Amniotic epithelial cell (primary cell): Measurements from ENCODE around the gene PDE11A.
"Not testable (repeated sequence)": the region's sequence is repeated elsewhere in the genome, so short reads cannot be mapped to it uniquely, and the experiment has no call there.

Experiments
- DNase-seq: peaks from one replicate; pipeline ENCODE4 v3.0.0-alpha.2; 2010; ENCODE audit warnings: low read depth

PDE11A gene

DNA sequence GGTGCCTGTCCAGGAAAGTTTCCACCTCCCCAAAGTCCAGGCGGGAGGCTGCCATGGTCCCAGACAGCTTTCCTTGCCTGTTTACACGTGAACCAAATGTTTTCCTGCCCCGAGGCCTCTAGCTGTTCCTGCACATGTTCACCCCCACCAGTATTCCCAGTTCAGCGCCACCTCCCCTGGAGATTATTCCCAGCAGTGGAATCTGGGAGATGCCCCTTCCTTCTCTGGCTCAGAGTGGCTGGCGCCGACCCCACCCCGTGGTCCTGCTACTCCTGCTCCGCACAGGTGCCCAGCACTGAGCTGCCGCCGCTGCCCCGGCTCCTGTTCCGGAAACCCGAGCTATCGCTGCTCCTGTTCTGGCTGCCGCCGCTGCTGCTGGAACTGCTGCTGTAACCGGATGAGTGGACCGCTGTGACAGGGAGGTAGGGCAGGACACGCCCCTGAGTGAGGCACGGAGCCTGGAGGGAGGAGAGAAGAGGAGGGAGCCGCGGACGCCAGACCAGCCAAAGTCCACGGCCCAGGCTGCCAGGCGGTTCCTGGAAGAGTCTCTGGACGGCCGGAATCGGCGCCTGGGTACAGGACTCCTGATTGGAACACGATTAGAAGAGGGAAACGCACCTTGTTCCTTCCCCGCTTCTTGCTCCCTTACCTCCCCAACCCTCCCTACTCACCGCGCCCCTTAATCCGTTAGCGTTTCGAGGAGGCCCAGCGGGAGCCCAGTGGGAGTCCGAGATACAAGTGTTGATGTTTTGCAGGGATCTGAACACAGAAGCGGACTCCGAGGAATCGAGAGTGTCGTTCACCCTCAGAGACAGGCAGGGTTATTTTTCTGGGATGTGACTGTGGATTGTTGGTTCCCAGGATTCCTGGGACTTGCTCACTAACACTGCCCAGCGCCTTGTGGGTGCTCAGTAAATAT is at the start of gene PDE11A:
Gene PDE11A (minus strand): TSS at position 395 of the 919 bp plus-strand sequence. CDS start 340 bp downstream, at position 55.
- DNase-seq = peak; percentile 50

- DNase-seq = no peak
Observed at GRCh38 chr2:178119179-178119922, 46.8 kb upstream of the PDE11A start.

DNA sequence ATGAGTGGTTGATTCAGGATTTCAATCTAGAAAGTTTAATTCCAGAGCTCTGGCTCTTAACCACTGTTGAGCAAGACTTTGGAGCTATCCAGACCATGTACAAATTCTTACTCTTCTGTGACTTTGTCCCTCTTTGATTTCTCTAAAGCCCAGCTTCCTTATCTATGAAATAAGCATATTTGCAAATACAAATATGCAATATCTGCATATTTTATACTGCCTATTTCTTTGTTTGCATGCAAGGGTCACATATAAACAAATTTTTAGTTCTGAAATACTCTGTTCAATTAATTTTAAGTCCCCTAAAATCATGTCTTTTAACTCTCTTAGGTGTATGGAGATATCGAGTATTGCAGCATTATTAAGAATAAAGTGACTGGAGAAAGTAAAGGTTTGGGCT is 45.1 kb upstream of the PDE11A start:
- no peak for DNase-seq

GRCh38 chr2:178115271-178115670 is 42.7 kb upstream of the PDE11A start:
- no peak for DNase-seq

DNA sequence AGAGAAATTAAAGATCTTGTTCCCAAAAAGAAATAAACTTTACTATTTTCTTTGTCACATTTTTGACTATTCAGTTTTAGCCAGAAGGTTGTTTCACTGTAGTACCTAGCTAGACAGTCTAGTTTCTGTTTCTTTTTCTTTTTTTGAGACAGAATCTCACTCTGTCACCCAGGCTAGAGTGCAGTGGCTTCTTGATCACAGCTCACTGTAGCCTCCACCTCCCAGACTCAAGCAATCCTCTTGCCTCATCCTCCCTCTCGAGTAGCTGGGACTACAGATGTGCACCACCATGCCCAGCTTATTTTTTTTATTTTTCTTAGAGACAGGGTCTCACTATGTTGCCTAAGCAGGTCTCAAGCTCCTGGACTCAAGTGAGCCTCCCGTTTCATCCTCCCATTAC is 41.9 kb upstream of the PDE11A start:
- no peak for DNase-seq

DNA sequence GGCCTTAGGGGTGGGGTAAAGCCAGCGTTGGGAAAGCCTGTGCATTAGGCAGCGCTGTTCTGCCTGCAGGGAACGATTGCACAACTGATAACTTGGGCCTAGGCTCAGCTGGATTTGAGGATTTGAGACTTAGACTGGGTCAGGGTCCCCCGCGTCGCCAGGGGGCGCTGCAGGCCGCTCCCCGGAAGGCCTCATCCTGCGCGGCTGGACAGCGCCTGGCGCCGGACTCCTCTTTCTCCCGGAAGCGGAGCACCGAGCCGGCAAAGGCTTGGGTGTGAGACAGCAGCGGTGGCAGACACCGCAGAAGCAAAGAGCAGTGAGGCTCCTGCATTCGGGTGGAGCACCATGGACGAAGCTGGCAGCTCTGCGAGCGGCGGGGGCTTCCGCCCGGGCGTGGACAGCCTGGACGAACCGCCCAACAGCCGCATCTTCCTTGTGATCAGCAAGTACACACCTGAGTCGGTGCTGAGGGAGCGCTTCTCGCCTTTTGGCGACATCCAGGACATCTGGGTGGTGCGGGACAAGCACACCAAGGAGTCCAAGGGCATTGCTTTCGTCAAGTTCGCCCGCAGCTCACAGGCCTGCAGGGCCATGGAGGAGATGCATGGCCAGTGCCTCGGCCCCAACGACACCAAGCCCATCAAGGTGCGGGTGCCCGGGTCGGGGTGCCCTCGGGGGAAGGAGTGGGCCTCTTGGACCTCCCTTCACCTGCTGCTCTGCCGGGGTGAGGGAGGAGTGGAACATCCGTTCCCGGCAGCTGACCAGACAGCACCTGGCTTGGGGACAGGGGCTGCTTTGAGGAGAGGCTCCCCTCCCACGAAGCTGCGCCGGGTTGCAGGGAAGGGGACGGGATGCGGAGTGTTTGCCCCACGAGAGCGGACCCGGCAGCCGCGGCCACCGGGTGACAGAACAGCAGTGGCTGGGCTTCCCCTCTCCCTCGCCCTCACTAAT is 39.9 kb upstream of the PDE11A start, which contains the start of gene RBM45:
Gene RBM45 (plus strand): TSS at position 236 of the 951 bp plus-strand sequence. CDS start 110 bp downstream, at position 346.
- peak; percentile 93 for DNase-seq

DNA sequence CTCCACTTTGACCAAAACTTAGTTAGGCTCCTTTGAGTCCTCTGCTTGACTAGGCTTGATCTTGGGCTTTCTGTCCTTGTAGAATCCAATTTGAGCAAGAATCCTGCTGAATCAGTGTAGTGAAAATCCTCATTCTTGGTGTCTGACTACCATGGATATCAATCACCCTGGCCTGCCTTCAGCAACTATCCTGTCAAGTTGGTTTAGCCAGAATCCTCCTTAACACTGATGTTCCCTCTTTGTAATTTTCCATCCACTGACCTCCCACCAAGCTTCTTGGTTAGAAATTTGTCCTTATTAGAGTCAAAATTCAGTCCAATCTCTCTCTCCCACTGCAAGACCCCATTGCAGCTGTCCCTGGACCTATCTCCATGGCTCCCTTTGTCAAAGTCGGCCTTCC is 39.2 kb upstream of the PDE11A start:
- peak; percentile 51 for DNase-seq

DNA sequence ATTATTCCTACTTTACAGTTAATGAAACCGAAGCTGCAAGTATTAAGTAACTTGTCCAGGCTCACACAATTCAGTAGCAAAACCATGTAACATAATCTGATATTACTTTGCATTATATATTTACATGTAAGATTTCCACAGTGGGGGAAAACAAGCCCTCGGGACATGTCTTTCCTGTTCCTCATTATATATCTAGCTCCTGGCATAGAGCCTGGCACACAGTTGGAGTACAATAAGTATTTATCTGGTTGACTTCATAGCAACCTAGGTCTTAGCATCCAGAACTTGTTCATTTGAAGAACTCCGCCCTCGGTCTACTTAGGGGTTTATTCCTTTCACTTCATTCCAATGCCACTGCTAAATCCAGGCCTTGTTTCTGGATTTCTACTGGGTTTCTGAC is 38.1 kb upstream of the PDE11A start:
- no peak for DNase-seq

- DNase-seq = peak; percentile 51
Observed at GRCh38 chr2:178109813-178110212, 37.2 kb upstream of the PDE11A start.

DNA sequence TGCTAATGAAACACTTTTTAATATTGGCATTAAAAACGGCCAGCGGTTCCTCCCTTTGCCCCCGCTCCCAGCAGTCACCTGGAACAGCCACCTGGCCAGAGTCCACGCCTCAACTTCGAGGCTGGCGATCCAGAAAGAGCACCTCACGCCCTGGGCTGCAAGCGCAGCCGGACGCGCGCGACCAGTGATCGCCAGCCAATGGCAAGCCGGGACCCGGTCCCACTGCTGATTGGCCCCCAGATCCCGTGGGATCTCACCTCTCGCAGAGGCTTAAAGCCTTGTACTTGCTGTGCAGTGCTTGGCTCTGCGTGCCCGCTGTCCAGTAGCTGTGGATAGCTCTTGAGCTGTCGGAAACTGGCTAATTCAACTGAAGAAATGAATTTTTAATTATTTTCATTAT is 35.6 kb upstream of the PDE11A start:
- DNase-seq = no peak

GRCh38 chr2:178106053-178106452 is 33.5 kb upstream of the PDE11A start:
- no peak for DNase-seq

DNA sequence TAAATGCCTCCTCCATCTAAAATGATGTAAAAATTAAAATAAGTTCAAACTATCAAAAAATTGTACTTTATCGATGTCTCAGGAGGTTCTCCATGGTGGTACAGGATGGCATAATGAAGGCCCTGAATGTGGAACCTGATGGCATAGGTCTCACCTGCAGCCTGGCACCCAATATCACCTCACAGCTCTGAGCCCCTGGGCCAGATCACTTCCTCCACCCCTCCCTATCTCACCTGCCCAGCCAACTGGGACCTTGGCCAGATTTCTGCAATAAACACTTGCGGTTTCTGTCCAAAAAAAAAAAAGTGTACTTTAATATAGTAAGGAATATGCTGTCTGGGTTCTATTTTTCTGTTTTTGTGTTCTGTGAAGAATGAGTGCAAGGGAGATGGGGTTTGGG is 33.0 kb upstream of the PDE11A start:
- DNase-seq = no peak

DNA sequence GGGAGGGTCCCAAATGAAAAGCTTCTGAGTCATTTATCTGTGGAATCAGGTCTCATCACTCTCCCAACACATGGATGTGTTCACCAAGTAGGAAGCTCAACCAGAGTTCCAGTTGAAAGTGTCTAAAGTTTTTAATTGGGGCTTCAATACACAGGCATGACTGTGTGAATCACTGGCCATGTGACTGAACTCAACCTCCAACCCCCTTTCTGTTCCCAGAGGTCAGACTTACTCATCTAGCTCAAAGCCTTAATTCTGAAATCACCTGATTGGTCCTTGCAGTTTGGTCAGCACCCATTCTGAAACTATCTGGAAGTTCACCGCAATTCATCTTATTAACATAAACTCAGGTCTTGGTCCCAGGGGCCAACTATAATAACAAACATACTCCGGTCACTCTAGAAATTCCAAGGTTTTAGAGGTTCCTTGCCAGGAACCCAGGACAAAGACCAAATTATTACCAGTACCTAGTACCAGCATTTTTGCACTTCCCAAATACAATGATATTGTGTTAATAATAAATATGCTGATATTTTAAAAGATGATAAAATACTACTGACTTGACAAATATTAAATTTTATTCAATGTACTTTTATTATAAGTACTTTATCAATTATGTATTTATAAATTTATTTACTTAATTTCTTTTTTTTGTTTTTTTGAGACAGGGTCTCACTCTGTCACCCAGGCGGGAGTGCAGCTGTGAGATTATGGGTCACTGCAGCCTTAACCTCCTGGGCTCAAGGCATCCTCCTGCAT is 28.9 kb upstream of the PDE11A start:
- peak; percentile 11 for DNase-seq

DNA sequence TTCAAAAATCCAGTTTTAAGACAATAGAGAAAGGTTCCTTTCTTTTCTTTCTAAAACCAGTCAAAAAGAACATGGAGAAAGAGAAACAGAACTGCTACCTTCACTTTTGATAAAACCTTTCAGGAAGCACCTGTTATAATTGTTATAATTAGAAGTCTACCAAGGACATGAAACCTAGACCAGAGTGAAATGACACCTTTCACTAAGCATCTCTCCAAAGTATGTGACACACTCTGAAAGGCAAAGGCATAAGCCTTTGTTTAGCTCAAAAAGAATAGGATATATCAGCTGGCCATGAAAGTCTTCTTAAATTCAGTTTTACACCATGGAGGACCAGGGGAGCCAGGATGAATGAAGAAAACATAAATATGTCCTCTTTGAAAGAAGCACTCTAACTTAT is 20.9 kb upstream of the PDE11A start:
- DNase-seq = no peak

DNA sequence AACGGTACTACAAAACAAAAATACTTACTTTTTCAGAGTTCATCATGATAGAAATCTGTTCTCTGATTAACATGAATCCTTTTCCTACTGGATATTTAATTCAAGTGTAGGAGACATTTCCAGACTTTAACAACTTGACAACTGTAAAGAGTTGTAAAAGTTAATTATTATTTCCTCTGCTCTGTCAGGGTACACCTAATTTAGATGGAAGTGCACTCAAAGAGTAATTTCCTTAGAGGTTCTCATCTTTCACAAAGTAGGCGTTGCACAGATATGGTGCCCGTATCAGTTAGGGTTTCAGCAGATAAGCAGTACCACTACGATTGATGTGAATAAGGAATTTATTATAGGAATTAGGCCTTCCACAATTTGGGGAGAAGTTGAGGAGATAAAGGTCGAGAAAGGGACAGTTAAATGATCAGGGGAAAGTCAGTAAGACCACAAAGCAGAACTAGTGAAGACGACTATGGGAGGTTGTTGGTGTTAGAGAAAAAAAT is 16.2 kb upstream of the PDE11A start:
- no peak for DNase-seq

GRCh38 chr2:178084273-178084672 is 11.7 kb upstream of the PDE11A start:
- DNase-seq = peak; percentile 54

- DNase-seq = no peak
Observed at GRCh38 chr2:178082408-178083045, 9.9 kb upstream of the PDE11A start.

GRCh38 chr2:178079279-178079678 is 6.7 kb upstream of the PDE11A start:
- not testable (repeated sequence) for DNase-seq

- DNase-seq = no peak
Observed at GRCh38 chr2:178076130-178076529, 3.6 kb upstream of the PDE11A start.

GRCh38 chr2:178075006-178075326 is 2.4 kb upstream of the PDE11A start:
- DNase-seq = no peak
